Inferior parietal cortex (tissue), 1 donor: ENCODE measurements around the gene UQCRQ.
A peak's percentile ranks its signal among the peaks of the same experiment; 100 is the strongest.

ENCODE experiments used
- DNase-seq: peaks from one replicate; pipeline ENCODE4 v3.0.0-alpha.2; 2016; ENCODE audit errors: extremely low spot score

Gene UQCRQ

GRCh38 chr5:132866342-132867045 lies at the start of gene UQCRQ, which contains the start of gene GDF9:
UQCRQ (plus strand) TSS chr5:132866642; CDS start chr5:132866882, 240 bp downstream.
GDF9 (minus strand) TSS chr5:132866469; CDS start chr5:132864533, 1,936 bp downstream.
- DNase-seq, result peak; percentile 100

- no peak for DNase-seq
These were observed 49.4 kb upstream of the UQCRQ start for GRCh38 chr5:132817011-132817410.

- no peak for DNase-seq
These were observed 47.0 kb upstream of the UQCRQ start for GRCh38 chr5:132819468-132819867.

- DNase-seq, result peak; percentile 98
These were observed 46.2 kb upstream of the UQCRQ start for GRCh38 chr5:132820162-132820754.

- DNase-seq, result no peak
These were observed 45.1 kb upstream of the UQCRQ start for GRCh38 chr5:132821350-132821749.

- DNase-seq, result peak; percentile 78
These were observed 44.7 kb upstream of the UQCRQ start for GRCh38 chr5:132821791-132822190.

GRCh38 chr5:132822650-132823480 lies 43.6 kb upstream of the UQCRQ start:
- DNase-seq, result no peak

GRCh38 chr5:132823481-132824050 lies 42.9 kb upstream of the UQCRQ start:
- DNase-seq, result no peak

- DNase-seq, result no peak
These were observed 42.0 kb upstream of the UQCRQ start for GRCh38 chr5:132824426-132824825.

- no peak for DNase-seq
These were observed 41.2 kb upstream of the UQCRQ start for GRCh38 chr5:132825033-132825833.

- DNase-seq, result no peak
These were observed 40.5 kb upstream of the UQCRQ start for GRCh38 chr5:132825834-132826391.

- no peak for DNase-seq
These were observed 39.9 kb upstream of the UQCRQ start for GRCh38 chr5:132826424-132827082.

GRCh38 chr5:132827943-132828673 lies 38.3 kb upstream of the UQCRQ start:
- DNase-seq, result no peak

GRCh38 chr5:132828846-132829494 lies 37.5 kb upstream of the UQCRQ start:
- no peak for DNase-seq

- DNase-seq, result no peak
These were observed 36.6 kb upstream of the UQCRQ start for GRCh38 chr5:132829742-132830435.

- DNase-seq, result no peak
These were observed 35.9 kb upstream of the UQCRQ start, which contains the start of gene SHROOM1 for GRCh38 chr5:132830436-132831094. SHROOM1 (minus strand) TSS chr5:132830647; CDS start chr5:132826140, 4,507 bp downstream.

- DNase-seq, result no peak
These were observed 35.2 kb upstream of the UQCRQ start for GRCh38 chr5:132831095-132831860.
